CD1c-positive myeloid dendritic cell (primary cell): ENCODE measurements around the gene SMARCB1.

Experiments used
- DNase-seq: peaks from one replicate; pipeline ENCODE4 v3.0.0-alpha.2; 2016; ENCODE audit errors: extremely low spot score

The SMARCB1 gene

DNA sequence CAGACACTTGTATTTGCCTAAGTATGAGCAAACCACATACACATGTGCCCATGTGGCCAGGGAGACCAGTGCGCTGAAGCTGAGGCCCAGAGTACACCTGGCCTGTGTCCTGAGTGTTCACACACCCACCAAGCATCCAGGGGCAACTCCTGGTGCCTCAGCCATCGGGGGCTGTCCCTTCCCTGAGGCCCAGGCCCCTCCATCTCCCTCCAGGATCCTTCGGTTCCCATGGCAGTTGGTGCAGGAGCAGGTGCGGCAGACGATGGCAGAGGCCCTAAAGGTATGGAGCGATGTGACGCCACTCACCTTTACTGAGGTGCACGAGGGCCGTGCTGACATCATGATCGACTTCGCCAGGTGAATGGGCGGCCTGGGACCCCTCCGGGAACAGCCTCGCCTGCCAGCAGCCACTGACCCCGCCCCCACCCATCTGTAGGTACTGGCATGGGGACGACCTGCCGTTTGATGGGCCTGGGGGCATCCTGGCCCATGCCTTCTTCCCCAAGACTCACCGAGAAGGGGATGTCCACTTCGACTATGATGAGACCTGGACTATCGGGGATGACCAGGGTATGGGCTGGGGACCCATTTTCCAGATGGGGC lies 6.5 kb upstream of the SMARCB1 start:
- no peak for DNase-seq

DNA sequence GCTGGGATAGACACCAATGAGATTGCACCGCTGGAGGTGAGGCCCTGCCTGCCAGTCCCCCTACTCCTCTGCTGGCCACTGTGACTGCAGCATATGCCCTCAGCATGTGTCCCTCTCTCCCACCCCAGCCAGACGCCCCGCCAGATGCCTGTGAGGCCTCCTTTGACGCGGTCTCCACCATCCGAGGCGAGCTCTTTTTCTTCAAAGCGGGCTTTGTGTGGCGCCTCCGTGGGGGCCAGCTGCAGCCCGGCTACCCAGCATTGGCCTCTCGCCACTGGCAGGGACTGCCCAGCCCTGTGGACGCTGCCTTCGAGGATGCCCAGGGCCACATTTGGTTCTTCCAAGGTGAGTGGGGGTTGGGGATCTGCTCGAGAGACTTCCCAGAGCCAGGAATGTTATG lies 5.7 kb upstream of the SMARCB1 start:
- DNase-seq = no peak

DNA sequence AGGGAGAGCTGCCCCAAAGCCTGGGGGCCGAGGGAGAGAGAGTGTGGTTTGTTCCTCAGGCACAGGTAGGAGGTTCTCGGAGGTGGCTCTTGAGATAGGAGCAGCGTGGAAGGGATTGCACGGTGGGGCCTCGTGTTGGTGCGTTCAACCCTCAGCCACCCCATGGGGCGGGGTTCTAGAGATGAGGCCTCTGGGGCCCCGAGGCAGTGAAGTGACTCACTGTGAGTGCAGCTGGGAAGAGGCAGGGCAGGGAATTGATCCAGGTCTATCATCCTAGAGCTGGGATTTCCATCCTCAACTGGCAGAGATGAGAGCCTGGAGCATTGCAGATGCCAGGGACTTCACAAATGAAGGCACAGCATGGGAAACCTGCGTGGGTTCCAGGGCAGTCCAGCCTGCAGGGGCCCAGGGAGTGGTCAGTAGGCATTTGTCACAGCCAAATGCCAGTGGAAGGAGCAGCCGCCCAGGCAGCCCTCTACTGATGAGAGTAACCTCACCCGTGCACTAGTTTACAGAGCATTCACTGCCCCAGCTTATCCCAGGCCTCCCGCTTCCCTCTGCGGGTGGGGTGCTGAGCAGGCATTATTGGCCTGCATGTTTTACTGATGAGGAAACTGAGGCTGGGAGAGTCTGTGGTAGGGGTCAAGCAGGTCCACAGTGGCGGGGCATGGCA lies 5.1 kb upstream of the SMARCB1 start:
- DNase-seq = no peak

DNA sequence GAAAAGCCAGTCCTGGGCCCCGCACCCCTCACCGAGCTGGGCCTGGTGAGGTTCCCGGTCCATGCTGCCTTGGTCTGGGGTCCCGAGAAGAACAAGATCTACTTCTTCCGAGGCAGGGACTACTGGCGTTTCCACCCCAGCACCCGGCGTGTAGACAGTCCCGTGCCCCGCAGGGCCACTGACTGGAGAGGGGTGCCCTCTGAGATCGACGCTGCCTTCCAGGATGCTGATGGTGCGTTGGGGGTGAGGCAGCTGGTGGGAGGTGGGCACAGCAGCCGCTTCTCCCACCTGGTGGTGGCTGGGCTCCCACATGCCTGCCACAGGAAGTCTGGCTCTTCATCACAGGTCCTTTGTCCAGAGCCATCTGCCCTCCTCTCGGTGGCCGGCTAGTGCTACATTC lies 4.5 kb upstream of the SMARCB1 start:
- no peak for DNase-seq

DNA sequence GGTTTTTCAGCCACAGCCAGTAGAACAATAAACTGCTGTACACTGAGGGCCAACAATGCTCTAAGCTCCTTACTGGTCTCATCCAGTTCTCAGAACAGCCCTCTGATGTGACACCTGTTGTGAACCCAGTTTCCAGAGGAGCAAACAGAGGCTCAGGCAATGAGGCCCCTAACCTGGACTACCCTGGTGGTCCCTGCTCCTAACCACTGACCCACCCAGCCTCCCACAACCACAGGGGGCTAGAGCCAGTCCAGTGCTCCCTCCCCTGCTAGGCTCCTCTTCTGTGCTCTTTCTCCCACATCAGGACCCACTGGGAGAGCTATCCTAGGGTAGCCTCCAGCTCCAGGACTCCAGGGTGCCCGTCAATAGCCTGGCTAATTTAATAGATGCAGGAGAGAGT lies 4.1 kb upstream of the SMARCB1 start:
- DNase-seq = no peak

DNA sequence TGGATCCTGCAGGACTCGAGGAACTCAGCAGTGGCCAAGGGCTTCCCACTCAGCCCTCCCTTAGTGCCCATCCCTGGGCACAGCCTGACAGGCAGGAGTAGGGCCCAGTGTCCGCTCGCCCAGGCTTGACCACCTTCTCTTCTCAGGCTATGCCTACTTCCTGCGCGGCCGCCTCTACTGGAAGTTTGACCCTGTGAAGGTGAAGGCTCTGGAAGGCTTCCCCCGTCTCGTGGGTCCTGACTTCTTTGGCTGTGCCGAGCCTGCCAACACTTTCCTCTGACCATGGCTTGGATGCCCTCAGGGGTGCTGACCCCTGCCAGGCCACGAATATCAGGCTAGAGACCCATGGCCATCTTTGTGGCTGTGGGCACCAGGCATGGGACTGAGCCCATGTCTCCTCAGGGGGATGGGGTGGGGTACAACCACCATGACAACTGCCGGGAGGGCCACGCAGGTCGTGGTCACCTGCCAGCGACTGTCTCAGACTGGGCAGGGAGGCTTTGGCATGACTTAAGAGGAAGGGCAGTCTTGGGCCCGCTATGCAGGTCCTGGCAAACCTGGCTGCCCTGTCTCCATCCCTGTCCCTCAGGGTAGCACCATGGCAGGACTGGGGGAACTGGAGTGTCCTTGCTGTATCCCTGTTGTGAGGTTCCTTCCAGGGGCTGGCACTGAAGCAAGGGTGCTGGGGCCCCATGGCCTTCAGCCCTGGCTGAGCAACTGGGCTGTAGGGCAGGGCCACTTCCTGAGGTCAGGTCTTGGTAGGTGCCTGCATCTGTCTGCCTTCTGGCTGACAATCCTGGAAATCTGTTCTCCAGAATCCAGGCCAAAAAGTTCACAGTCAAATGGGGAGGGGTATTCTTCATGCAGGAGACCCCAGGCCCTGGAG lies 3.3 kb upstream of the SMARCB1 start:
- DNase-seq = no peak

DNA sequence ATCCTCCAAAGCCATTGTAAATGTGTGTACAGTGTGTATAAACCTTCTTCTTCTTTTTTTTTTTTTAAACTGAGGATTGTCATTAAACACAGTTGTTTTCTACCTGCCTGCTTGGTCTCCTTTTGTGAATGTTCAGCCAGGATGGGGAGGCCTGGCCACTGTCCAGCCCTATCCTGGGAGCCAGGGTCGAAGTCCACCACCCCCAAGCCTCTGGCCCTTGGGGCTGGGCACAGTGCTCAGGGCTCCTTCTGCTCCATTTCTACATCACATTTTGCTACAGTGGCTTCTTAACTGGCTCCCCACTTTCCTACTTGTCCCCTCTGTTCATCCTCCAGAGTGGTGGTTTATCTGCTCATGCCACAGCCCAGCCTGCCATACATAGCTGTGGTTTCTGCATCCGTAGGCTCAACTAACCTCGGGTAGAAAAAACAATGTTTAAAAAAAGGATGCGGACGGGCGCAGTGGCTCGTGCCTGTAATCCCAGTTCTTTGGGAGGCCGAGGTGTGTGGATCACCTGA lies 2.5 kb upstream of the SMARCB1 start:
- DNase-seq = no peak

DNA sequence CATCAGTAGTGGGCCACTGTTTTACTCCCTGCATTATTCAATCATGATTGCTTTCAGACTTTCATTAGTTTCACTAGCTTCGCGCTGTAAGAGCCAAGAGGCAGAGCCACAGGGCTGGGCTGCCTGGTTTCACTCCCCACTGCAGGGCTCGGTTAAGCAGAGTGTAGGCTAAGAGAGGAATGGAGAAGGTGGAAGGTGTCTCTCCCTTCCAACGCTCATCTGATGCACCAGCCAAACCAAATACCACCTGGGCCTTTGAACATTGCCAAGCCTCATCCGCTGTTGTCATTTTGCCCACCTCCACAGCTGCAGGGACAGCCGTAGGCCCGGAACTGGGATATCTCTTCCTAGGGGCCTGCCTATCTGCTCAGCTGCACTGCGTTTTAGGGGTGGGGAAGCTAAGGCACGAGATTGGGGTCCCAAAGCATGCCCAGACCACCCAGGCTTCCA lies 480 bp upstream of the SMARCB1 start:
- DNase-seq = no peak

DNA sequence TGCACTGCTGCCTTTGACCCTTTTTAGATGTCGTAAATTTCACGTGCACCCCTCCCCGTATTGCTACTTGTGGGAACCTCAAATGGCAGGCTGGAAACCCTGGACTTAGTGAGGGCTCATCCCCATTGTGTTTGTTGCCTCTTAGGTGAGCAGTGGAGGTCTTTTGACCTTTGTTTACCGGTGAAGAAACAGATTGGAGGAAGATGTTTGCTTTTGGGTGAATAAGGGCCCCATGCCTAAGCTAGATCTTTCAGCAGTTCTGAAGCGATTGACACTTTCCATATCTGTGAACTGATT lies 782 bp downstream of the SMARCB1 start:
- no peak for DNase-seq

DNA sequence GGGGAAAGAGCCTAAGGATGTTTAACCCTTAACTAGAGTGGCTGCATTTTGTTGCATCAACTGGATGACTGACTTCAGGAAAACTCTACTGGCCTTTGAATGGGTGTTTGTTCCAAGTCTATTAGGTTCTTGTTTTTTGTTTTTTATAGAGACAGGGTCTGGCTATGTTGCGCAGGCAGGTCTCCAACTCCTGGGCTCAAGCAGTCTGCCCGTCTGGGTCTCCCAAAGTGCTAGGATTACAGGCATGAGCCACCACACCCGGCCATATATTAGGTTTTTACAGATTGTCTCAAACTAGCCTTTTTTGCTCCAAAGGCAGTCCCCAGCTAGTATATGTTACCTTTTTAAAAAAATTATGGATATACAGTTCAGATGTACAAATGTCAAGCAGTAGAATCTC lies 1.1 kb downstream of the SMARCB1 start:
- no peak for DNase-seq

DNA sequence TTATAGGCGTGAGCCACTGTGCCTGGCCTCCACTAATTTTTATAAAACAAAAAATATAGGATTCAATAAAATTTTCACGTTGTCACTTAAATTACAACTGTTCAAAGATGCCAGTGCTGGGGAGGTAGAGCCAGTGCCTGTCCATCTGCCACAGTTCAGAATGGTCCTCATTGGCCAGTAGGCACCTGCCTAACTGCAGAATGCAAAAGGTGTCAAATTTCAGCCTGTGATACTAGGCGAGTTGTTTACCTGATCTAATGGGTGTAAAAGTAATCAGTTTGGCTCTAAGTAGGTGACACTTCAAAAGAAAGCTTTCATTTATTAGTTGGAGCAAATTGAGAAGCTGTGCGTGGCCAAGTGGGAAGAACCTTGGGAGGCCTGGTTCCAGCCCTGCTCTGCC lies 2.4 kb downstream of the SMARCB1 start:
- DNase-seq = no peak

DNA sequence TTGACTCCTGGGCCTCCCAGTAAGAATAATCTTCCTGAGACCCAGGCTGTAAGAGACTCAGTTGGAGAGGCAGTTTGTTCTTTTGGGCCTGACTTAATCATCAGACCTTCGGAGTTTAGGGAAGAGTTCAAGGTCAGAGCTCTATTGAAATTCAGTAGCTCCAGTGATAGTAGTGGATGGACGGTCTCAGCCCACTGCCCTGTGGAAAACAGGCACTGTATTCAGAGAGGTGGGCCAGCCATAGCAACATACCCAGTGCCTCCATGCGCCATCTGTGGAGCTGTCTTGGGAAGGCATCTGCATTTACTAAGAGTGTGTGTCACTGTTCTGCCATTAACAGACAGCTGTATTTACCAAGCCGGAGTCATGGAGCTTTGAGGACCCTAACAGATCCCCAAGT lies 2.9 kb downstream of the SMARCB1 start:
- no peak for DNase-seq

DNA sequence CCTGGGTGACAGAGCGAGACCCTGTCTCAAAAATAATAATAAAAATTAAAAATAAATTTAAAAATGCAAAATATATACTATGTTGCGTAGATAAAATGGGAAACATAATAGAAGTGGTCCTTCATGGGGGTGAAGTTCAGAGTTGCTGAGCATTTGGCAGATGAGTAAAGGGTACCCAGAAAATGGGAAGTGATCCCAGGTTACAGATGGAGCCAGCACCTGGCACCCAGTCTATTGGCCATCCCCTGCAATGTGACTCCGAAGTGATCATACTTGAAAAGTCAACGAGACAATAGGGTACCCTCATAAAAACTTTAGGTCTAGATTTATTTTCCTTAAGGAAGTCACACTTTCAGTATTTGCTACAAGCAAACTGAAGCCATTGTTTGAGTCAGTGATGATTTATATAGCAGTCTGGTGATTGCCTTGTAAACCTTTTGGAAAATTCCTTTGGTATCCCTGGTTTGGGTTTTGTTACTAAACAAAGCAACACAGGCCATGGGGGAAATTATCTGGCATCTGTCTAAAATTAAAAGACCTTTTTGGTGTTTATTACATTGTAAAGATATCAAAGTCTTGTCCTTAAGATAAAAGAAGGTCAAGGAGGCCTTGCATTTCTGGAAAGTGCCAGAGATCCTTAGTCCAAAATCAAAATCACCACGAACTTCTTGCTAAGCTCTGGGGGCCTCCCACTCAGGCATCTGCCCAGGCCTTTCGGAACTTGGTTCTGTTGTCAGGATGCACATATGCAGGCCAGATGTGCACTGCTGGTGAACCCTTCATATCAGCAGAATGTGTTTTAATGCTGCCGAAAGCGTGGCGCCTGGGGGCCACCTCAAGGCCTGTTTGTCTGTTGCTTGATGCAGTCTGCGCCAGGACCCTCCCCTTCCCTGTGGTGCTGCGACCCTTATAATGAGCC lies 4.3 kb downstream of the SMARCB1 start:
- DNase-seq = no peak

DNA sequence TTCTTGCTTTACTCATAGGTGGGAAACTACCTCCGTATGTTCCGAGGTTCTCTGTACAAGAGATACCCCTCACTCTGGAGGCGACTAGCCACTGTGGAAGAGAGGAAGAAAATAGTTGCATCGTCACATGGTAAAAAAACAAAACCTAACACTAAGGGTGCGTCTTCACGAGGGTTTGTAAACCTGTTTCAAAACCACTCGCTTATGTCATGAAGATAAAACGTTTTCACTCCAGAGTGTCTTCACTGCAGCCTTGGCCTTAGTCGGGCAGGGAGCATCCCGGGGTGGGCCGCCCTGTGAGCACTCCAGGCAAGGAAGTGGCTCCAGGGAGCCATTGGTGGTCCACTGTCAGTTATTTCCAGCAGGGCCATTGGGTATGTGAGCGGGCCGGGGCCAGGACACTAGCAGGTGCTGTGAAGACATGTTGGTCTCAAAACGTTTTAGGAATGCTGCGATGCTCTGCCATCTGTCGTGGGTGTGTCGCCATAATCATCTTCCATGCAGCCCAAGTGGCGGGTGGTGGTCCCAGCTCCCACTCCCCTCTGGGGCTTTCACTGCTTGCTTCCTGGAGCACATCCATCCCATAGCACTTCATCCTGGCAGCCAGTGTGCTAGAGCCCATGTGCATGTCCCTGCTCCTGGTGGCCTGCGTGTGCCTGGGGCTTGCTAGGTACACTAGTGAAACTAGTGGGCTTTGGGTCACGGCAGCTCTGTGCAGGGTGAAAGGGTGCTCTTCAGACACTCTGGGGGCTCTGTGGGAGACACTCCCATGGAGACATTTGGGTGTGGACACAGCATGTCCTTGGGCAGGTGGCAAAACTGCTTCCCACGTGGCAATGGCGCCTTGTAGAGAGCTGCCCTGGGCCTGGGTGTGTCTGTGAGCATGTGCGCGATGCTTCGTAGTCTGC lies 5.2 kb downstream of the SMARCB1 start:
- DNase-seq = no peak

DNA sequence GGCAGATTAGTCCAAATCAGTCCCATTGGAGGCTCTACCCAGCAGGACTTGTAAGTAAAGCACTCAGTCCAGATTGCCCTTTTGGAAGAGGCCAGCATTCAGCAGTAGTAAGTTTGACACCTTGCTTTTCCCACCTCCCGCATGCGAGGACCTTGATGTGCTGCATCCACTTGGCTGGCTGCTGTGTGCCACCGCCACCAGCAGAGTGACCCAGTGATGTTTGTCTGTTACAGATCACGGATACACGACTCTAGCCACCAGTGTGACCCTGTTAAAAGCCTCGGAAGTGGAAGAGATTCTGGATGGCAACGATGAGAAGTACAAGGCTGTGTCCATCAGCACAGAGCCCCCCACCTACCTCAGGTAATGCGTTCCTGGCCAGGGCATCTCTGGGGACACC lies 6.6 kb downstream of the SMARCB1 start:
- no peak for DNase-seq

DNA sequence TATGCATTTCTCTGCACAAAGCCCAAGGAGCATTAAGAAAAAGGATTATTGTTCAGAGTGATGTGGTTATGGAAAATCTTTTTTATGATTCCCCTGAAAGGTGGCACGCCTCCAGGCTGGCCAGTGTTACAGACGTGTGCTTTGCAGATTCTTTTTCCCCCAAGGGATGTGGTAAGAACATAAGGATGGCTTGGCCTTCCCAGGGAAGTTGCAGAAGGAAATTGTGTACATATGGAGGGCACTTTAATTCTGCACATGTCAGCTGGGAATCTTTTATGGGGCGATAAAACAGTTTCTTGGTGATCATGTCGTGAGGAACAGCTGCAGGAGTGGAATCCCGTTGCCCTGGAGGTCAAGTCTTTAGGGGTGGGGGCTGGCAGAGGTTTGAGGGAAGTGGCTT lies 9.7 kb downstream of the SMARCB1 start:
- DNase-seq = no peak

DNA sequence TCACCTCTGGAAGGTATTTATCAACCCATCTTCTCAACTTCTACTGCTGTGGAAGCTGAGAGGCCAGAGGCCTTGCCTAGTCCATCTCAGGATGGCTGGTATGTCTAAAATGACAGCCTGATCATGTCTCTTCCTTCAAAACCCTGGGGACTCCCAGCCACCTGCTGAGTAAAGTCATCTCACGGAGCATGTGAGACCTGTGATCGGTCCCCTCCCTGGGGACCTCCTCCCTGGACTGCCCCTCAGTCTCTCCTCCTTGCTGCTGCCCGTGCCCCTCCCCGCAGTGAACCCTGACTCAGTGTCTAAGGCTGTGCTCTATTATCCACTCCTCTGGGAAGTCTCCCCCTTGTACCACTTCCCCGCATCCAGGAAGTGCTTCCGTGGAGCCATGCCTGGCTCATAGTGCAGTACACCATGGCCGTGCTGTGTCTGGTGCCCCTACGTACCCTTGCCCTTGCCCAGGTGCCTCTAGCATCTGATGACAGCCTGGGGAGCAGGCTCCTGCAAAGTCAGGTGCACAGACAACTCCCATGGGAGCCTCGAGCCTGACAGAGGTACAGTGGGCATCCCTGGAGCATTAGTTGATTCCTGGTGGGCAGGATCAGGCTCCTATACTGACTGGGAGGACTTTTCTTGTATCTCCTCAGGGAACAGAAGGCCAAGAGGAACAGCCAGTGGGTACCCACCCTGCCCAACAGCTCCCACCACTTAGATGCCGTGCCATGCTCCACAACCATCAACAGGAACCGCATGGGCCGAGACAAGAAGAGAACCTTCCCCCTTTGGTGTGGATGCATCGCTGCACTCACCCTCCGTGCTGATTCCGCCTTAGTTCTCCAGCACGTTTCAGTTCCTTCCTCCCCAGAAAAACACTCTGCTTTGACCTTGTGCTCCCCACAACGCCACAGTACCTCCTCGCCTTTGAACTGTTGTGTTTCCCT lies 13.8 kb downstream of the SMARCB1 start:
- DNase-seq = no peak

DNA sequence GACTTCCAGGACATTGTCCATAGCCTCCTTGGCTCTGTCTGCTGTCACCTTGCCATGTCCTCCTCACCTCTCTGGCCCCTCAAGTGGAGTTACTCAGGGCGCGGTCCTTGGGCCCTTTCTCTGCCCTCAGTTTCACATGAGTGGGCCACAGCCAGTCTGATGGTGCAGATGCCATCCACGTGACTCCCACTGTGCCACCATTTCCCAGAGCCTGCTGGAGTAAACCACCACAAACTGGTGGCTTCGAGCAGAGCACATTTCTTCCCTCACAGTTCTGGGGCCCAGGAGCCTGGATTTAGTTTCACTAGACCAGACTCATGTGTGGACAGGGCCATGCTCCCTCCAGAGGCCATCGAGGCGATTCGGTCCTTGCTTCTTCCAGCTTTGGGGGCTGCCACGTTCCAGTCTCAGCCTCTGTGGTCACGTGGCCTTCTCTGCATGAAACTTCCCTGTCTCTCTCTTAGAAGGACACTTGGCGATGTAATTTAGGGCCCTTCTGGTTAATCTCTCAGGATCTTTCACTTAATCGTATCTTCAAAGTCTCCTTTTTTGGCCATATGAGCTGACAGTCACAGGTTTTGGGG lies 14.6 kb downstream of the SMARCB1 start:
- no peak for DNase-seq

DNA sequence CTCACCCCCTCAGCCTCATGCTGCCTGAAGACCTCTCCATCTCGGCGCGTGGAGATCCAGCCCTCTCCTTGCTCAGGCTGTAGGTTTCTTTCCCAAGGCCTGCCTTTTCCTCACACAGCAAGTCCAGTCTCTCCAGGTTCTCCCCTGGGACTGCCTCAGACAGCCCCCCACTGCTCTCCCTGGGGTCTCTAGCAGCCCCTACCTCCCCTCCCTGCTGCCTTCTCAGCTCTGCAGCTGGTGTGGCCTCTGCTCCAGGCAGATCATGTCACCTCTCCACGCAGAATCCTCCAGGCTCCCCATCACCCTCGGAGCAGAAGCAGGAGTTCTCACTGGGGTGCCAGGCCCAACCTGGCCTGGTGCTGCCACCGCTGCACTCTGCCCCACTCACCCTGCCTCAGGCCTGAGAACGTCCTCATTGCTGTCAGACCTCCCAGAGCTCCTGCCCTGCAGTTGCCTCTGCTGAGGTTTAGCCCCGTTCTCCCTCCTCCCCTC lies 15.2 kb downstream of the SMARCB1 start:
- no peak for DNase-seq
